Glutamatergic neuron (in vitro differentiated cells): ENCODE measurements around the gene STK24. TPM values are rescaled to one million over a fixed set of nuclear protein-coding genes. Genes with fewer than 3 reads are reported as not detected.
A peak's percentile ranks its signal among the peaks of the same experiment; 100 is the strongest.

Experiments
- DNase-seq: peaks from one replicate; pipeline ENCODE4 v3.0.0; 2022
- H3K27ac Mint-ChIP-seq: one replicate; pipeline ENCODE4 v1.8.0; 2020; ENCODE audit warnings: mild to moderate bottlenecking, mixed read lengths, inconsistent platforms; ENCODE audit not compliant: unreplicated experiment
- H3K27me3 Mint-ChIP-seq: one replicate; pipeline ENCODE4 v1.8.0; 2020; ENCODE audit warnings: mild to moderate bottlenecking, moderate library complexity, mixed read lengths, inconsistent platforms; ENCODE audit not compliant: unreplicated experiment
- H3K36me3 Mint-ChIP-seq: one replicate; pipeline ENCODE4 v1.8.0; 2020; ENCODE audit warnings: mild to moderate bottlenecking, mixed read lengths, inconsistent platforms; ENCODE audit not compliant: unreplicated experiment
- H3K4me1 Mint-ChIP-seq: one replicate; pipeline ENCODE4 v1.8.0; 2020; ENCODE audit warnings: mild to moderate bottlenecking, low read depth, mixed read lengths, inconsistent platforms; ENCODE audit not compliant: unreplicated experiment
- H3K4me3 Mint-ChIP-seq: one replicate; pipeline ENCODE4 v1.8.0; 2020; ENCODE audit warnings: mild to moderate bottlenecking, mixed read lengths, inconsistent platforms; ENCODE audit not compliant: unreplicated experiment
- H3K9me3 Mint-ChIP-seq: one replicate; pipeline ENCODE4 v1.8.0; 2020; ENCODE audit warnings: mild to moderate bottlenecking, moderate library complexity, mixed read lengths, inconsistent platforms; ENCODE audit not compliant: unreplicated experiment
- CTCF ChIP-seq: fragments of 200-600 bp; sonication (generic); IDR thresholded peaks from one replicate; pipeline ENCODE4 v1.5.0; 2021; ENCODE audit not compliant: partially characterized antibody, unreplicated experiment
- total RNA-seq: library from RNA; stranded (reverse); fragmentation: NEBNext Ultra II Directional; extraction: Animal tissue kit (Norgen Biotek cat#: 25700); gene quantifications from one replicate; pipeline ENCODE4 v1.2.1, GENCODE V29; 2021; ENCODE audit not compliant: unreplicated experiment

Gene STK24
- total RNA-seq, 1 donor from 2014 or later = 188 TPM

GRCh38 chr13:98478189-98479129 lies 98.4 kb downstream of the STK24 start:
- H3K4me3 Mint-ChIP-seq = peak overlapping the region; percentile 13
- no peak for TF ChIP-seq CTCF
- DNase-seq = no peak
- H3K4me1 Mint-ChIP-seq = peaks cover 57% of the 10 kb centered on the region
- H3K27ac Mint-ChIP-seq = peak overlapping the region; percentile 76
- H3K36me3 Mint-ChIP-seq = no peaks in the 10 kb centered on the region
- H3K27me3 Mint-ChIP-seq = peaks cover 10% of the 10 kb centered on the region
- peaks cover 14% of the 10 kb centered on the region for H3K9me3 Mint-ChIP-seq

GRCh38 chr13:98476538-98476966 lies 100.4 kb downstream of the STK24 start:
- Mint-ChIP-seq H3K36me3 (peaks cover 5% of the 10 kb centered on the region), H3K9me3 (peaks cover 19% of the 10 kb centered on the region), H3K4me1 (peaks cover 51% of the 10 kb centered on the region), H3K27me3 (peaks cover 10% of the 10 kb centered on the region), H3K27ac (peak overlapping the region; percentile 30), H3K4me3 (no peak overlapping the region)
- no peak for DNase-seq
- no peak for TF ChIP-seq CTCF

DNA sequence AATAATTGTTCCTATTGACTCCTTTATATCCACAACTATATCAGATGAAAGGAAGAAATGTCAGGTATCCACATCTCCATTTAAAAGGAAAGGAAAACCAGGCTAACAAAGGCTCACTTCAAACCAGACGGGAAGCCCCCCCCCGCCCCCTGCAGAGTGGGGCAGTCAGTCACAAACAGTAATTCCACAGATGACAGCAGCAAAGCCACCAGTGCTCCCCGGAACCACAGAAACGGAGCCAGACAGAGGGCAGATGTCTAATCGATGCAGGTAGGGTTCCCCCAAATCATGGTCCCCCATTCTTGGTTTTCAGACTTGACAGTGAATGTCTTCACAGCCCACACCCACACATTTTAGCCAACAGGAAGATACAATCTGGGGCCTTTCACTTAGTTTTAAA lies 100.8 kb downstream of the STK24 start:
- TF ChIP-seq CTCF = no peak
- peaks cover 47% of the 10 kb centered on the region for H3K4me1 Mint-ChIP-seq
- DNase-seq = no peak
- H3K4me3 Mint-ChIP-seq = no peak overlapping the region
- H3K9me3 Mint-ChIP-seq = peaks cover 15% of the 10 kb centered on the region
- H3K36me3 Mint-ChIP-seq = peaks cover 5% of the 10 kb centered on the region
- H3K27me3 Mint-ChIP-seq = peaks cover 10% of the 10 kb centered on the region
- H3K27ac Mint-ChIP-seq = peak overlapping the region; percentile 30

DNA sequence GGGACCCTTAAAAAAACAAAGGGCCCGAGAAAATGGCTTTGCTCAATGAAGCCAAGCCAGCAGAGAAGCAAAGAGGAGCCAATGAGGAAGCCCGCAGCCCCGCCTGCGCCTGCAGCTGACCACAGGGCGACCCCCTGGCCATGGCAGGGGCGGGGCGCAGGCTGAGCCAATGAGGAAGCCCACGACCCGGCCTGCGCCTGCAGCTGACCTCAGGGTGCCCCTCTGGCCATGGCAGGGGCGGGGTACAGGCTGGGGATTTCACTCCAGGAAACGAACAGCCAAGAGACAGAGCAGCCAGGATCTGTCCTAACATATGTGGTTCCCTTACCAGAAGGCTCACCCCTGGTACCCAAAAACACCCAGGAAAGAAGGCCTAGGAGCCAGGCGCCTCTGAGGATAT lies 101.4 kb downstream of the STK24 start:
- no peak for TF ChIP-seq CTCF
- Mint-ChIP-seq H3K4me3 (no peak overlapping the region), H3K36me3 (peaks cover 5% of the 10 kb centered on the region), H3K4me1 (peaks cover 42% of the 10 kb centered on the region), H3K27me3 (peaks cover 9% of the 10 kb centered on the region), H3K9me3 (peaks cover 12% of the 10 kb centered on the region), H3K27ac (no peak overlapping the region)
- DNase-seq = peak; percentile 46

DNA sequence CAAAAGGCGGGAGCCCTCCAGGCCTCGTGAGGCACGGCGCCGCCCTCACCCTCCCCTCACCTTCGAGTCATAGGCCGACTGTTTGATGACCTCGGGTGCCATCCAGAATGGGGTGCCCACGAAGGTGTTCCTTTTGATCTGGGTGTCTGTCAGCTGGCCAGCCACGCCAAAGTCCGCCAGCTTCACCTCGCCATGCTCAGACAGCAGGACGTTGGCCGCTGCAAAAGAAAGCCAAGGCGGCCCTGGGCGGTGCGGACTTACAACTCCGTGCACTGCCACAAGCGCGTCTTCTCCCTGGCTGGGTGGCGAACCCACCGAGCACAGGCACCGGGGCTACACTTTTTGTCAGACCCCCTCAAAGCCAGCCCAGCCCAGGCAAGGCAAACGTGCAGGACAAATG lies 102.1 kb downstream of the STK24 start:
- no peak overlapping the region for H3K4me3 Mint-ChIP-seq
- H3K9me3 Mint-ChIP-seq = peaks cover 12% of the 10 kb centered on the region
- TF ChIP-seq CTCF = no peak
- no peak overlapping the region for H3K27ac Mint-ChIP-seq
- DNase-seq = no peak
- H3K27me3 Mint-ChIP-seq = peaks cover 9% of the 10 kb centered on the region
- peaks cover 5% of the 10 kb centered on the region for H3K36me3 Mint-ChIP-seq
- peaks cover 40% of the 10 kb centered on the region for H3K4me1 Mint-ChIP-seq
